Activated CD4-positive, alpha-beta T cell treated with anti-CD3 and anti-CD28 coated beads, Interleukin-2, amount 50 U/mL, for 16 hours (primary cell): Measurements from ENCODE around the gene WDR44.
"Not testable (repeated sequence)": the region's sequence is repeated elsewhere in the genome, so short reads cannot be mapped to it uniquely, and the experiment has no call there.

Source experiments
- DNase-seq: peaks from one replicate; pipeline ENCODE4 v3.0.0-alpha.2; 2020

Gene WDR44

GRCh38 chrX:118345464-118346257 lies at the start of gene WDR44:
Gene WDR44, plus strand, starts transcription at chrX:118346106. Its CDS starts 398 bp downstream, at chrX:118346504.
- DNase-seq, result peak; percentile 95

DNA sequence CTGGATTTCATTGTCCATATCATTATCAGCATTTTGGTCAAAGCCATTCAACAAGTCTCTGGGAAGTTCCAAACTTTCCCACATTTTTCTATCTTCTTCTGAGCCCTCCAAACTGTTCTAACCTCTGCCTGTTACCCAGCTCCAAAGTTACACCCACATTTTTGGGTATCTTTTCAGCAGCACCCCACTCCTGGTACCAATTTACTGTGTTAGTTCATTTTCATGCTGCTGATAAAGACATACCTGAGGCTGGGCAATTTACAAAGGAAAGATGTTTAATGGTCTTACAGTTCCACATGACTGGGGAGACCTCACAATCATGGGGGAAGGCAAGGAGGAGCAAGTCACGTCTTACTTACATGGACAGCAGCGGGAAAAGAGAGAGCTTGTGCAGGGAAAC lies 40.1 kb upstream of the WDR44 start:
- not testable (repeated sequence) for DNase-seq

- DNase-seq, result no peak
Observed at GRCh38 chrX:118315529-118315928, 30.4 kb upstream of the WDR44 start.

DNA sequence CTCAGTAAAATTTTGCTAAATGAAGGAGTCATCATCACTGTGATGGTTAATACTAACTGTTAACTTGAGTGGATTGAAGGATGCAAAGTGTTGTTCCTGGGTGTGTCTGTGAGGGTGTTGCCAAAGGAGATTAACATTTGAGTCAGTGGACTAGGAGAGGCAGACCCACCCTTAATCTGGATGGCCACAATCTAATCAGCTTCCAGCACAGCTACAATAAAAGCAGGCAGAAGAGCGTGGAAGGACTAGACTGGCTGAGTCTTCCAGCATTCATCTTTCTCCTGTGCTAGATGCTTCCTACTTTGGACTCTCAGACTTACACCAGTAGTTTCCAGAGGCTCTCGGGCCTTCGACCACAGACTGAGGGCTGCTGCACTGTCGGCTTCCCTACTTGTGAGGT lies 21.3 kb upstream of the WDR44 start:
- DNase-seq, result no peak

GRCh38 chrX:118325453-118325852 lies 20.5 kb upstream of the WDR44 start:
- DNase-seq, result peak; percentile 1

DNA sequence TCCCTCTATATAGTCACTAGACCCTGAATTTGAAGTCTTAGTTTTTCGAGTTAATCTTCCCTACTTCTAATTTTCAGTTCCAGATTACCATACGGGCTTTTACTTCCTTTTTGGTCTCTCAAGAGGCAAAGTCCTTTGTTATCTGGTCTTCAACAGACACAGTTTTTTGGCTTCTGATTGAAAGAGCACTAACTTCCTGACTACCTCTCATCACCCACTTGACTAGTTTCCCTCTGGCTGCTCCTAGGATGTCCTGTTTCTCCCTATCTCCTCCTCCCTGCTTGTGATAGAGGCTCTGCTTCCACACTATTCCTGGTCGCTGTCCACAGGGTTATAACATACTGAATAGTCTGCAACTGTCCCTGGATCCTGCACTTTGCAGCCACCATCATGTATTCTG lies 16.7 kb upstream of the WDR44 start:
- no peak for DNase-seq

DNA sequence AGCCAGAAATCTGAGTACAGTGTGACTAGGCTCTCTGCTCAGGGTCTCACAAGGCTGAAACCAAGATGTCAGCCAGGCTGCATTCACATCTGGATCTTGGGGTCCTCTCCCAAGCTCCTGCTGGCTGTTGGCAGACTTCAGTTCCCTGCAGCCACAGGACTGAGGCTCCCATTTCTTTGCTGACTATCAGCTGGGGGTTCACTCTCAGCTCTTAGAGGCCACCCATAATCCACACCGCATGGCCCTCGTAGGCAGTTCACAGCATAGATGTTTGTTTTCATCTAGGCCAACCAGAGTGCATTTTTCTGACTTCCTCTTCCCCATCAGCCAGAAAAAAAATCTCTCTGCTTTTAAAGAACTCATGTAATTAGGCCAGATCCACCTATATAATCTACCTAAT lies 8.2 kb upstream of the WDR44 start:
- no peak for DNase-seq

GRCh38 chrX:118338930-118339329 lies 7.0 kb upstream of the WDR44 start:
- no peak for DNase-seq

DNA sequence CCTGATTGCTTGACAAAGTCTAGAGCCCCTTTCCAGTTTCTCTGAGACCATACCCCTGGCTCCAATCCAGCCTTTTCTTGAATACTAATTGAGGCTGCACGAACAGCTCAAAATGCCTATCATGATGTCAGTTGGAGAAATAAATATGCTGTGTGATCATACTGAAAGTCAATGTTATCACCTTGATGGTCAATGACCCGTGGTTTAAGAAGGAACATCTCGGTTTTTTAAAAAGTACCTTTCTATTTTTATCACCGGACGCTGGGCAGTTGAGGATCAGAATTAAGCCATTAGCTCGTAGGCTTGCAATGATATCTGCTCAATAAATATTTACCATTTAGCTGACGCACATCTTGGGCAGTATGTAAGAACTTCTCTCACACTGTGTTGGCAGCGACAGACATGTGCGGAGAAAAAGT lies 852 bp upstream of the WDR44 start:
- no peak for DNase-seq

DNA sequence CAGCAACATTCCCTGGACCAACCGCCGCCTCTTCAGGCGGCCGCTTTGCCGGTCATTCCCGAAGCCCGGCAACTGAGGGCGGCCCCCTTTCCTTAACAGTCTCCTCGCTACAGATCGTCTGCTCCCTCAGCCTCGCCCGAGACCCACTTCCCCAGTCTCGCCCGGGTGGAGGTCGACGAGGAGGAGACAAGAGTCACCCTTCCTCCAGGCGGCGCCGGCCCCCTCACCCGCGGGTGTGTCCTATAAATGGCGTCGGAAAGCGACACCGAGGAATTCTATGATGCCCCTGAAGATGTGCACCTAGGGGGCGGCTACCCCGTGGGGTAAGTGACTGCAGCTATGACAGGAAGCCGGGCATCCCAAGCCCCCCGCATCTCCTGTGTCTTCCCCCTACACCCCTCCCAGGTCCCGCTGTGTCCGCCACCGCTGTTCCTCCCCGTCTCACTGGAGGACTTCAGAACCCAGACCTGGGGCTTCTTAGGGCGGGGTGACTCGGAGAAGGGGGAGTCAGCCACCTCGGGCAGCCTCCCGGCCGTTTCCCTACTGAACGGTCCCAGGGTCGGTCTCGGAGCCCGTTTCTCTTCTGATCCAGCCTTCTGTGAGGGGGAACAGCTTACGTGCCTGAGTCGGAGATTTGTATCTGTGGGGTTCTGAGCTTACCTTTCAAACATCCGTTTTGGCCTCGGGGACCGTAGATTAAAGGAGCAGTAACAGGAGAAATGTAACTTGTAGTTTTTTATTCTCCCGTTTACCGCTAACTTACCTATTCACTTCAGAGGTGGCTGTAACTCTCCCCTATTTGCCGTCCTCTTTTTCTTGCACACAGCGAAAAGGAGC lies 570 bp downstream of the WDR44 start:
- peak; percentile 41 for DNase-seq

DNA sequence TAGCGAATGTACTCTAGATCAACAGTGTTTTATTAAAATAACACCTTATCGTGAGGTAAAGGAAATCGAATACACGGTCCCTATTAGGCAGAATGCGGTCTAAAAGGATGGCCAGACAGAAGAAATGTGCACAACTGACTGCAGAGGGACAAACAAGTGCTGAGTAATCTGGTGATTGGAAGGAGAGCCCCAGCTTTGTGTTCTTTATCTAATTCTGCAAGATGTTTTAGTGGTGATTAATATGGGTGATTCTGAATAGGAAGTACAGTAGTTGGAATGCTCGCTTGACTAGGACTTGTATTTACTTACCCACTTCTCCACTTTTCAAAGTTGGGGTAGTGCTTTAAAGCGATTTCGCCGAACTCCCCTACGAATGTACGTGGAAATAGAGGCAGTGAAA lies 1.2 kb downstream of the WDR44 start:
- peak; percentile 33 for DNase-seq

GRCh38 chrX:118347736-118348135 lies 1.8 kb downstream of the WDR44 start:
- peak; percentile 66 for DNase-seq

GRCh38 chrX:118348186-118348810 lies 2.4 kb downstream of the WDR44 start:
- DNase-seq, result peak; percentile 18

DNA sequence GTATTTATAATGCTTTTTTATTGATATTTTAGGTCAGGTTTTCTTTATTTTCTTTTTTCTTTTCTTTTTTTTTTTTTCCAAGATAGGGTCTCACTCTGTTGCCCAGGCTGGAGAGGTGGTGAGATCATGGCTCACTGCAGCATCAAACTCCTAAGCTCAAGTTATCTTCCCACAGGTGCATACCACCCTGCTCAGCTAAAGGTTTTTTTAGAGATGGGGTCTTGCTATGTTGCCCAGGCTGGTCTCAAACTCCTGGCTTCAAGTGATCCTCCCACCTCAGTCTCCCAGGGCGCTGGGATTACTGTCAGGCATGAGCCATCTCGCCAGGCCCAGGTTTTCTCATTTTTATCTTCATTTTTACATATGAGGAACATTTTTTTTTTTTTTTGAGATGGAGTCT lies 3.3 kb downstream of the WDR44 start:
- no peak for DNase-seq

DNA sequence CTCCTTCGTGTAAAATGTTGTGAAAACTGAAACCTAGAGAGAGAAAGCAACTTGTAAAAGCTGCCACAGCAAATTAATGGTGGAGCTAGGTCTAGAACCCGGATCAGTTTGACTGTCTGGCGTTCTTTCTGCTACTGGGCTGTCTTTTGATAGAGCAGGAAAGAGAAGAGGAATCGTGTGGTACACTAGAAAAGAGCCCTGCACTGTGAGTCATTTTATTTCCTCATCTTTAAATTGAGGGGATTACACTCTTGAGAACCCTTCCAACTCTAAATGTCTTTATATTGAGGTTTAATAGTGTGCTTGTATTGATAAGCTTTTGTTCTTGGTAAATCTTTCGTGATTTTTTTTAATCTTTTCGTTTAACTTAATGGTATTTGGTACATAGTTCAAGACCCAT lies 4.3 kb downstream of the WDR44 start:
- DNase-seq, result no peak

GRCh38 chrX:118350706-118351105 lies 4.8 kb downstream of the WDR44 start:
- DNase-seq, result peak; percentile 5

GRCh38 chrX:118352566-118352965 lies 6.7 kb downstream of the WDR44 start:
- DNase-seq, result no peak

DNA sequence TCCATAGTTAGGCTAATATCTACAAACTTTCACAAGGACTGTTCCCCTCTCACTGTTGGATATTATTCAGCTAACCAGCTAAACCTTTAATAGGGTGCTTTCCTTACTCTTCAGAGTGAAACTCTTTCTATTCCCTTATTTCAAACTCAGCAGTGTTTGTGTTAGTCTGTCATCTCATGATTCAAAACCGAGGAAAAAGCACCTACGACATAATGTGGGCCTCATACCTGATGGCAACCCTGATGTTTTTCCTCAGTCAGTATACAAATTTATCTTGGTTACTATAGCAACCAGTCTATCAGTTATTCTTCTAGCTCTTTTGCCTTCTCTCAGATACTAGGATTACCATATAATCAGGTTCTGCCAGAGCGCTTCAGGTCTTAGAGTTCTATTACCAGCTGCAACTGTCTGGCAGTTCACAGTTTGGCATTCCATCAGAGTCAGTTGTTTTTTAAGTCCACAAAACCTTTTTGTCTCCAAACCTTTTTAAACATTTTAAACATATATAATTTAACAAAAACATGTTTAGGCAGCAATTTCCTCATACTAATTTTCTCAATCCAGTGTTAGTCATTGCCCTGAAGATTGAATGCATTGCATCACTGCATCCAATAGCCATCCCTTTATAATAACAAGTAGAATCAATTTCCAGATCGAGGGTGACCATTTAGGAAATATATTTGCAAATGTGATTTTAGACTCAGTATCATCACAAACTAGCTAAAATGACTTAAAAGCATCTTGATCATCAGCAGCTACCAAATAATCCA lies 7.4 kb downstream of the WDR44 start:
- DNase-seq, result peak; percentile 6

- DNase-seq, result peak; percentile 4
Observed at GRCh38 chrX:118355225-118355920, 9.5 kb downstream of the WDR44 start.

- DNase-seq, result no peak
Observed at GRCh38 chrX:118356154-118356701, 10.3 kb downstream of the WDR44 start.

DNA sequence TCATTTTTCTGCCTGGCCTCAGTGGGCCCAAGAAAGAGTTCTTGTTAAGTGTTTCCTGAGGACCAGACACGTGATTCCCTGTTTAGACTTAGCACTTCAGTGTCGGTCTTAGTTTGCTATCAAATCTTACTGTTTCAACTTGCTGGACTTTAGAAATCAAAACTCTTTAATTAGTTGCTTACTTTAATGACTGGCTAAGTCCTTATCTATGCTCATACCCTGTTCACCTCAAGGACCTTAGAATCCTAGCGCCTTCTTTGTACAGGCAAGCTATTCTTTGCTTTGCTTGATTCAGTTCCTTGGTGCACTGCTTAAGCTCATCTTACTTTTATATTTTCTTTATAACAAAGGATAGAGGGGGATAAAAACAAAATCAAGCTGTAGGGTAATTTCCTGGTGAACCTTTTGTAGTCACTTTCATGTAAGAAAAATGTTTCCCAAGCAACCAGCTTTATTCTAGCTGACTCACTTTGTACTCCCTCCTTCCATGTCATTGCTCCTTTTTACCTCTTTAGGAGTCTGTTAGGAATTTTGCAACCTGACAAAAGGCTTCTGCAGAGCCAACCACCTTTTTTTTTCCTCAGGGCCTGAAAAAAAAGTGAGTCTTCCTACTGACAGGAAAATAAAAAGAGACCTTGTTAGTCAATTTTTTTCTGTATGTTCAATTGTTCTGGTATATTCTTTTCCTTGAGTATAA lies 14.7 kb downstream of the WDR44 start:
- DNase-seq, result no peak
